ENCODE measurements around the gene SPAAR.

GRCh38 chr9:35935755-35936509 is 26.6 kb downstream of the SPAAR start:
- TF ChIP-seq CTCF (conservative IDR thresholded peaks at IDR 0.05; ENCODE audit: low read depth, low read length): no peak
- no peak for TF ChIP-seq EZH2 (IDR thresholded peaks at IDR 0.05; ENCODE audit: borderline replicate concordance, low read depth, low read length, poor library complexity, severe bottlenecking)

Measured in A673 (cell line).